ENCODE data around the gene SLC25A34. TPM values are rescaled to one million over a fixed set of nuclear protein-coding genes. Genes with fewer than 3 reads are reported as not detected.

The SLC25A34 gene
- total RNA-seq (2016; rRNA removed; fragmentation: Illumina TruSeq; extraction: Trizol): 0.13 TPM in 1 of 2 replicates, not detected in the other
- not detected in 2 replicates for total RNA-seq (2016; cell fraction: cytosol; rRNA removed; fragmentation: Illumina TruSeq; extraction: Trizol; ENCODE audit: low read depth)
- total RNA-seq (2016; cell fraction: insoluble cytoplasmic fraction; rRNA removed; fragmentation: Illumina TruSeq; extraction: Trizol): 0.13 and 0.15 TPM in 2 replicates
- 0.09 TPM in 1 of 2 replicates, not detected in the other for total RNA-seq (2016; cell fraction: membrane; rRNA removed; fragmentation: Illumina TruSeq; extraction: Trizol)
- total RNA-seq (2016; cell fraction: nucleus; rRNA removed; fragmentation: Illumina TruSeq; extraction: Trizol): 0.41 TPM in 1 of 2 replicates, not detected in the other
- 0.18 TPM in 2 replicates for polyA plus RNA-seq (2011; rRNA removed)
- polyA plus RNA-seq (2011; cell fraction: cytosol; rRNA removed): 0.12 and 0.16 TPM in 2 replicates
- 0.33 and 0.35 TPM in 2 replicates for polyA plus RNA-seq (2011; cell fraction: nucleus; rRNA removed)
- 0.07 TPM in 1 of 2 replicates, not detected in the other for polyA plus RNA-seq (2012)
- polyA plus RNA-seq (2016; cell fraction: cytosol; fragmentation: Illumina TruSeq; extraction: Trizol; ENCODE audit: low read depth): not detected in 2 replicates
- polyA plus RNA-seq (2016; cell fraction: insoluble cytoplasmic fraction; fragmentation: Illumina TruSeq; extraction: Trizol; ENCODE audit: low read depth): 0.10 TPM in 1 of 2 replicates, not detected in the other
- polyA plus RNA-seq (2016; cell fraction: membrane; fragmentation: Illumina TruSeq; extraction: Trizol; ENCODE audit: low read depth): 0.08 TPM in 1 of 2 replicates, not detected in the other
- polyA plus RNA-seq (2016; cell fraction: nucleus; fragmentation: Illumina TruSeq; extraction: Trizol; ENCODE audit: insufficient read depth, low read depth): 0.15 and 0.21 TPM in 2 replicates
- 0.04 and 0.42 TPM in 2 replicates for polyA minus RNA-seq (2011; rRNA and poly(A)+ RNA removed; ENCODE audit: low replicate concordance)
- not detected in 2 replicates for polyA minus RNA-seq (2011; cell fraction: cytosol; rRNA and poly(A)+ RNA removed)
- 0.12 TPM in 1 of 2 replicates, not detected in the other for polyA minus RNA-seq (2011; cell fraction: nucleus; rRNA and poly(A)+ RNA removed)
- percentile 19 among the genes with signal in this experiment for Bru-seq, nascent RNA
- BruChase-seq, experiment 1, labeled RNA remaining after a 6-hour chase: percentile 33 among the genes with signal in this experiment
- BruChase-seq, experiment 2, labeled RNA remaining after a 2-hour chase: percentile 17 among the genes with signal in this experiment
- long read RNA-seq, experiment 1: 0 reads
- long read RNA-seq, experiment 2: 0 reads

DNA sequence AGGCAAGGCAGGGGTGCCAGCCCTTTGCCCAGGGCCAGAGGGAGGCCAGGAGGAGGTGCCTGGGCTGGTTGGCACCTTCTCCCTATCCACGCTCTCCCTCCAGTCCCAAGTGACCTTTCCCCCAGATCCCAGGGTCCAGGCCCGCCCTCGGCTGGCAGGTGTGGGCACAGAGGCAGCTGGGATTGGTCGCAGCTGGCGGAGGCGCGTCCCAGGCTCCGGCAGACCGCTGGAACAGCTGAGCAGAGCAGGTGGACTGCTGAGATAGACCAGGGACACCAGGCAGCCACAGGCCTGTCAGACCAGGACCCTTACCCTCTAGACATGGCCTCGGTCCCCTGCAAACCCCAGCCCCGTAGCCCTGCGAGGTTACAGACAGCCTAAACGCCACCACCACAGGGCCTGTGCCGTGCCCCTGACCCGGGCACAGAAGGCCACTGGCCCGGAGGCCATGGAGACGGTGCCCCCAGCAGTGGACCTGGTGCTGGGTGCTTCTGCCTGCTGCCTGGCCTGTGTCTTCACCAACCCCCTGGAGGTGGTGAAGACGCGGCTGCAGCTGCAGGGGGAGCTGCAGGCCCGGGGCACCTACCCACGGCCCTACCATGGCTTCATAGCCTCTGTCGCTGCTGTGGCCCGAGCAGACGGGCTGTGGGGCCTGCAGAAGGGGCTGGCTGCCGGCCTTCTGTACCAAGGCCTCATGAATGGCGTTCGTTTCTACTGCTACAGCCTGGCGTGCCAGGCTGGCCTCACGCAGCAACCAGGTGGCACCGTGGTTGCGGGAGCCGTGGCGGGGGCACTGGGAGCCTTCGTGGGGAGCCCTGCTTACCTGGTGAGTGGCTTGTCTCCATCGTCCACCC, at the start of gene SLC25A34:
Gene SLC25A34 (plus strand): TSS at position 221 of the 854 bp plus-strand sequence. CDS start 228 bp downstream, at position 449.
- ChIA-PET POLR2A (interaction anchor here (0.6 to 1.8 kb wide), 4 partner anchors 11 to 209 kb away, joined by 3 to 6 read pairs (median 4); partner anchors contain the start of gene DNAJC16), CTCF (ENCODE audit: low intra/inter-chr PET ratio, low total read pairs) (no interaction called here)
- in situ Hi-C loops (cut with HindIII; ENCODE audit: extremely low pct_ligation_motif_present, low pct_unique_long_range_greater_than_20kb) (no loop called here), intact Hi-C loops (cut with micrococcal nuclease; ENCODE audit: unreplicated experiment) (loop anchor here (5.0 kb wide), 1 partner anchor 139 kb away; no protein-coding TSS in a partner anchor)
- ATAC-seq: peak; percentile 51
- peak; percentile 42 for DNase-seq (ENCODE audit: low spot score)
- no peaks in the 10 kb centered on the region for H3K9me3 ChIP-seq (ENCODE audit: low read length)
- peak within 1 kb of the TSS in 2 of 3 experiments; percentile 25 to 53; a peak in 4 of 6 replicates for H3K4me3 ChIP-seq (replicated peaks in 1 of 3; ENCODE audit: insufficient read depth in 1 of 3, low read depth in 2 of 3, low read length in 3 of 3)
- H4K20me1 ChIP-seq (ENCODE audit: insufficient read depth, low read length): no peaks in the 10 kb centered on the region
- H2AFZ ChIP-seq (ENCODE audit: low read length): no peak within 1 kb of the TSS
- peaks cover 59% of the 10 kb centered on the region for H3K4me1 ChIP-seq (ENCODE audit: insufficient read depth, low read length)
- no peaks in the 10 kb centered on the region for H3K79me2 ChIP-seq (ENCODE audit: insufficient read depth, low read length)
- no peaks in the 10 kb centered on the region for H3K27me3 ChIP-seq (ENCODE audit: control insufficient read depth in 1 of 2, insufficient read depth in 2 of 2, low read length in 2 of 2)
- H3K4me2 ChIP-seq (ENCODE audit: low read depth, low read length): peak within 1 kb of the TSS; percentile 73
- 60% methylated on average over 2 of the region's 35 CpGs for WGBS (ENCODE audit: low lambda C conversion rate)
- FAIRE-seq: no peak
- peak within 1 kb of the TSS; percentile 28; the same call in 1 of the 2 replicates for H3K9ac ChIP-seq (ENCODE audit: insufficient read depth, low read depth, low read length)
- no TSS peak for BruUV-seq (replicated peaks)
- no peak within 1 kb of the TSS for H3K27ac ChIP-seq (ENCODE audit: extremely low read length, insufficient read depth, low read length)
- H3K36me3 ChIP-seq (replicated peaks in 1 of 2; ENCODE audit: control insufficient read depth in 1 of 2, insufficient read depth in 2 of 2, low read length in 2 of 2): peaks cover 2 to 6% of the 10 kb centered on the region in 2 experiments; a peak in 4 of 5 replicates
- TF ChIP-seq RELA (CRISPR knock-in tag; IDR thresholded peaks at IDR 0.05) (no peak), ZNF792 (CRISPR knock-in tag; IDR thresholded peaks at IDR 0.05) (no peak), MBD4 (IDR thresholded peaks at IDR 0.05; ENCODE audit: borderline replicate concordance, low read length) (no peak), KMT2B (CRISPR knock-in tag; IDR thresholded peaks at IDR 0.05) (no peak), ZFP1 (CRISPR knock-in tag; IDR thresholded peaks at IDR 0.05) (no peak)
- TF ChIP-seq, protein P1, sequence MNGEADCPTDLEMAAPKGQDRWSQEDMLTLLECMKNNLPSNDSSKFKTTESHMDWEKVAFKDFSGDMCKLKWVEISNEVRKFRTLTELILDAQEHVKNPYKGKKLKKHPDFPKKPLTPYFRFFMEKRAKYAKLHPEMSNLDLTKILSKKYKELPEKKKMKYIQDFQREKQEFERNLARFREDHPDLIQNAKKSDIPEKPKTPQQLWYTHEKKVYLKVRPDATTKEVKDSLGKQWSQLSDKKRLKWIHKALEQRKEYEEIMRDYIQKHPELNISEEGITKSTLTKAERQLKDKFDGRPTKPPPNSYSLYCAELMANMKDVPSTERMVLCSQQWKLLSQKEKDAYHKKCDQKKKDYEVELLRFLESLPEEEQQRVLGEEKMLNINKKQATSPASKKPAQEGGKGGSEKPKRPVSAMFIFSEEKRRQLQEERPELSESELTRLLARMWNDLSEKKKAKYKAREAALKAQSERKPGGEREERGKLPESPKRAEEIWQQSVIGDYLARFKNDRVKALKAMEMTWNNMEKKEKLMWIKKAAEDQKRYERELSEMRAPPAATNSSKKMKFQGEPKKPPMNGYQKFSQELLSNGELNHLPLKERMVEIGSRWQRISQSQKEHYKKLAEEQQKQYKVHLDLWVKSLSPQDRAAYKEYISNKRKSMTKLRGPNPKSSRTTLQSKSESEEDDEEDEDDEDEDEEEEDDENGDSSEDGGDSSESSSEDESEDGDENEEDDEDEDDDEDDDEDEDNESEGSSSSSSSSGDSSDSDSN (CRISPR knock-in tag; IDR thresholded peaks at IDR 0.05): no peak
- TF ChIP-seq, protein P2, sequence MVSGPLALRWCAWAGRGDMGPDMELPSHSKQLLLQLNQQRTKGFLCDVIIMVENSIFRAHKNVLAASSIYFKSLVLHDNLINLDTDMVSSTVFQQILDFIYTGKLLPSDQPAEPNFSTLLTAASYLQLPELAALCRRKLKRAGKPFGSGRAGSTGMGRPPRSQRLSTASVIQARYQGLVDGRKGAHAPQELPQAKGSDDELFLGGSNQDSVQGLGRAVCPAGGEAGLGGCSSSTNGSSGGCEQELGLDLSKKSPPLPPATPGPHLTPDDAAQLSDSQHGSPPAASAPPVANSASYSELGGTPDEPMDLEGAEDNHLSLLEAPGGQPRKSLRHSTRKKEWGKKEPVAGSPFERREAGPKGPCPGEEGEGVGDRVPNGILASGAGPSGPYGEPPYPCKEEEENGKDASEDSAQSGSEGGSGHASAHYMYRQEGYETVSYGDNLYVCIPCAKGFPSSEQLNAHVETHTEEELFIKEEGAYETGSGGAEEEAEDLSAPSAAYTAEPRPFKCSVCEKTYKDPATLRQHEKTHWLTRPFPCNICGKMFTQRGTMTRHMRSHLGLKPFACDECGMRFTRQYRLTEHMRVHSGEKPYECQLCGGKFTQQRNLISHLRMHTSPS (CRISPR knock-in tag; IDR thresholded peaks at IDR 0.05; ENCODE audit: low read depth): peak; percentile 85
- TF ChIP-seq, protein P3, sequence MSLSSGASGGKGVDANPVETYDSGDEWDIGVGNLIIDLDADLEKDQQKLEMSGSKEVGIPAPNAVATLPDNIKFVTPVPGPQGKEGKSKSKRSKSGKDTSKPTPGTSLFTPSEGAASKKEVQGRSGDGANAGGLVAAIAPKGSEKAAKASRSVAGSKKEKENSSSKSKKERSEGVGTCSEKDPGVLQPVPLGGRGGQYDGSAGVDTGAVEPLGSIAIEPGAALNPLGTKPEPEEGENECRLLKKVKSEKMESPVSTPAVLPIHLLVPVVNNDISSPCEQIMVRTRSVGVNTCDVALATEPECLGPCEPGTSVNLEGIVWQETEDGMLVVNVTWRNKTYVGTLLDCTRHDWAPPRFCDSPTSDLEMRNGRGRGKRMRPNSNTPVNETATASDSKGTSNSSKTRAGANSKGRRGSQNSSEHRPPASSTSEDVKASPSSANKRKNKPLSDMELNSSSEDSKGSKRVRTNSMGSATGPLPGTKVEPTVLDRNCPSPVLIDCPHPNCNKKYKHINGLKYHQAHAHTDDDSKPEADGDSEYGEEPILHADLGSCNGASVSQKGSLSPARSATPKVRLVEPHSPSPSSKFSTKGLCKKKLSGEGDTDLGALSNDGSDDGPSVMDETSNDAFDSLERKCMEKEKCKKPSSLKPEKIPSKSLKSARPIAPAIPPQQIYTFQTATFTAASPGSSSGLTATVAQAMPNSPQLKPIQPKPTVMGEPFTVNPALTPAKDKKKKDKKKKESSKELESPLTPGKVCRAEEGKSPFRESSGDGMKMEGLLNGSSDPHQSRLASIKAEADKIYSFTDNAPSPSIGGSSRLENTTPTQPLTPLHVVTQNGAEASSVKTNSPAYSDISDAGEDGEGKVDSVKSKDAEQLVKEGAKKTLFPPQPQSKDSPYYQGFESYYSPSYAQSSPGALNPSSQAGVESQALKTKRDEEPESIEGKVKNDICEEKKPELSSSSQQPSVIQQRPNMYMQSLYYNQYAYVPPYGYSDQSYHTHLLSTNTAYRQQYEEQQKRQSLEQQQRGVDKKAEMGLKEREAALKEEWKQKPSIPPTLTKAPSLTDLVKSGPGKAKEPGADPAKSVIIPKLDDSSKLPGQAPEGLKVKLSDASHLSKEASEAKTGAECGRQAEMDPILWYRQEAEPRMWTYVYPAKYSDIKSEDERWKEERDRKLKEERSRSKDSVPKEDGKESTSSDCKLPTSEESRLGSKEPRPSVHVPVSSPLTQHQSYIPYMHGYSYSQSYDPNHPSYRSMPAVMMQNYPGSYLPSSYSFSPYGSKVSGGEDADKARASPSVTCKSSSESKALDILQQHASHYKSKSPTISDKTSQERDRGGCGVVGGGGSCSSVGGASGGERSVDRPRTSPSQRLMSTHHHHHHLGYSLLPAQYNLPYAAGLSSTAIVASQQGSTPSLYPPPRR (CRISPR knock-in tag; IDR thresholded peaks at IDR 0.05; ENCODE audit: borderline replicate concordance): no peak
